Measurements from ENCODE around the gene VLDLR. TPM values are rescaled to one million over a fixed set of nuclear protein-coding genes. Genes with fewer than 3 reads are reported as not detected.

The VLDLR gene
- total and polyA plus RNA-seq, 7 donors, result 1.8 to 13.6 (median 4.0) TPM

DNA sequence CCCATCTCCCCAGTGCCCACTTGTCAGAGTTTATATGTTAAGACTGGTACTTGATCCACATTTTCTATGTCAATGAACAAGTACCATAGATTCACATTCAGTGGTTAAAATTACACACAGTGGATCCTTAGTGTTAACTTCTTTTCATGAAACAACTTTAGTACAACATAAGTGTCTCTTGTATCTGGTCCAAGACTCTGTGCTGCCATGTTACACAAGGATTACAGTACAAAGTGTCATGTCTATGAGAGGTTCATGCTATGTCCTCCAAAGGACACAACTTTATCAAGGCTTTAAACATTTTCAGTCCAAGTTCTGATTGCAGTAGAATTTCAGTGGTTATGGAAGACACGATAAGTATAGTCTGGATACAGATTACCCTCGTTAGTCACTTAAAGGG lies 13.3 kb upstream of the VLDLR start:
- Histone ChIP-seq H3K9me3 (no peaks in the 10 kb centered on the region), H3K4me3 (no peak overlapping the region), H3K36me3 (no peaks in the 10 kb centered on the region), H3K27me3 (no peaks in the 10 kb centered on the region), H3K4me1 (peaks cover 0 to 9% (median 0%) of the 10 kb centered on the region in 4 donors), H3K27ac (no peak overlapping the region)
- no peak for DNase-seq
- intact Hi-C loops (cut with DNase I), result no loop called here
- 86 to 89% methylated on average over 2 of the region's 2 CpGs for WGBS, 2 donors
- TF ChIP-seq EP300 (IDR thresholded peaks at IDR 0.05) (no peak), POLR2AphosphoS5 (IDR thresholded peaks at IDR 0.05) (no peak), POLR2A (IDR thresholded peaks at IDR 0.05) (no peak)
- TF ChIP-seq, protein P1, sequence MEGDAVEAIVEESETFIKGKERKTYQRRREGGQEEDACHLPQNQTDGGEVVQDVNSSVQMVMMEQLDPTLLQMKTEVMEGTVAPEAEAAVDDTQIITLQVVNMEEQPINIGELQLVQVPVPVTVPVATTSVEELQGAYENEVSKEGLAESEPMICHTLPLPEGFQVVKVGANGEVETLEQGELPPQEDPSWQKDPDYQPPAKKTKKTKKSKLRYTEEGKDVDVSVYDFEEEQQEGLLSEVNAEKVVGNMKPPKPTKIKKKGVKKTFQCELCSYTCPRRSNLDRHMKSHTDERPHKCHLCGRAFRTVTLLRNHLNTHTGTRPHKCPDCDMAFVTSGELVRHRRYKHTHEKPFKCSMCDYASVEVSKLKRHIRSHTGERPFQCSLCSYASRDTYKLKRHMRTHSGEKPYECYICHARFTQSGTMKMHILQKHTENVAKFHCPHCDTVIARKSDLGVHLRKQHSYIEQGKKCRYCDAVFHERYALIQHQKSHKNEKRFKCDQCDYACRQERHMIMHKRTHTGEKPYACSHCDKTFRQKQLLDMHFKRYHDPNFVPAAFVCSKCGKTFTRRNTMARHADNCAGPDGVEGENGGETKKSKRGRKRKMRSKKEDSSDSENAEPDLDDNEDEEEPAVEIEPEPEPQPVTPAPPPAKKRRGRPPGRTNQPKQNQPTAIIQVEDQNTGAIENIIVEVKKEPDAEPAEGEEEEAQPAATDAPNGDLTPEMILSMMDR (IDR thresholded peaks at IDR 0.05), result no peak

DNA sequence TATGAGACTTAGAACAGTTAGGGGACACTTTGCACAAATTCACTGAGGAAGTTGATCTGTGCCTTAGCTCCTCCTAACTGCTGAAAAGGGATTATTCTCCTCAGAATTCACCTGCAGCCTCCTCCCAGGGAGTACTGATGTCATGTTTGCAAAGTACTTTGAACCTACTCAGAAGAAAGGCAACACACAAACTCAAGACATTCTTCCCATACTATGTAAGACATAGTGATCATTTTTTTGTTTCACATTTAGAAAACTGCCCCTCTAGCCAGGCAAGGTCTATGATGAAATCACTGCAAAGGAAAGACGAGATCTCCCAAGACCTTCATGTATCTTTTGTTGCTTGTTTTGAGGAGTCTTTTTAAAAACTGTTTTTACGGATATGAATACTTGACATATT lies 10.6 kb upstream of the VLDLR start:
- WGBS, 2 donors, result 86 to 89% methylated on average over 2 of the region's 2 CpGs
- H3K27ac ChIP-seq, result no peak overlapping the region
- DNase-seq, result no peak
- H3K27me3 ChIP-seq, result no peaks in the 10 kb centered on the region
- H3K36me3 ChIP-seq, result no peaks in the 10 kb centered on the region
- no peaks in the 10 kb centered on the region for H3K9me3 ChIP-seq
- peaks cover 0 to 9% (median 0%) of the 10 kb centered on the region in 4 donors for H3K4me1 ChIP-seq
- H3K4me3 ChIP-seq, result no peak overlapping the region
- intact Hi-C loops (cut with DNase I), result no loop called here
- TF ChIP-seq EP300 (IDR thresholded peaks at IDR 0.05) (no peak), POLR2A (IDR thresholded peaks at IDR 0.05) (no peak)
- TF ChIP-seq, protein P1 (IDR thresholded peaks at IDR 0.05), result no peak

DNA sequence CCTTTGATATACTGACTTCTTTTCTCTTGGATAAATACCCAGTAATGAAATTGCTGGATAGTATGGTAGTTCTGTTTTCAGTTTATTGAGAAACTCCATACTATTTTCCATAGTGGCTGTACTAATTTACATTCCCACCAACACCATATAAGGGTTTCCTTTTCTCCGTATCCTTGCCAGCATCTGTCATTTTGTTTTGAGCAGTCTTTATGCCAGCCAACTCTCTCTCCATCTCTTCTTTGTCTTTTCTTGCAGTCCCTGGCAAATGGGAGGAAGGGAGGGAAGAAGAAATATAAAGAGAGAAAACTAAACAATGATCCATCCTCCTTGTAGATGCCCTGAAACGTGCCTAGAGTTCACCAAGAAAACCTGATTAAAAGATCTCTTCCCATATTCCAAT lies 9.6 kb upstream of the VLDLR start:
- intact Hi-C loops (cut with DNase I), result no loop called here
- TF ChIP-seq POLR2A (IDR thresholded peaks at IDR 0.05) (no peak), POLR2AphosphoS5 (IDR thresholded peaks at IDR 0.05) (no peak), EP300 (IDR thresholded peaks at IDR 0.05) (no peak)
- TF ChIP-seq, protein P1 (IDR thresholded peaks at IDR 0.05), result no peak
- no peak for DNase-seq
- Histone ChIP-seq H3K4me1 (peaks cover 0 to 9% (median 0%) of the 10 kb centered on the region in 4 donors), H3K27ac (no peak overlapping the region), H3K4me3 (no peak overlapping the region), H3K9me3 (no peaks in the 10 kb centered on the region), H3K27me3 (no peaks in the 10 kb centered on the region), H3K36me3 (no peaks in the 10 kb centered on the region)
- WGBS, 2 donors, result 88 to 89% methylated on average over 2 of the region's 2 CpGs

DNA sequence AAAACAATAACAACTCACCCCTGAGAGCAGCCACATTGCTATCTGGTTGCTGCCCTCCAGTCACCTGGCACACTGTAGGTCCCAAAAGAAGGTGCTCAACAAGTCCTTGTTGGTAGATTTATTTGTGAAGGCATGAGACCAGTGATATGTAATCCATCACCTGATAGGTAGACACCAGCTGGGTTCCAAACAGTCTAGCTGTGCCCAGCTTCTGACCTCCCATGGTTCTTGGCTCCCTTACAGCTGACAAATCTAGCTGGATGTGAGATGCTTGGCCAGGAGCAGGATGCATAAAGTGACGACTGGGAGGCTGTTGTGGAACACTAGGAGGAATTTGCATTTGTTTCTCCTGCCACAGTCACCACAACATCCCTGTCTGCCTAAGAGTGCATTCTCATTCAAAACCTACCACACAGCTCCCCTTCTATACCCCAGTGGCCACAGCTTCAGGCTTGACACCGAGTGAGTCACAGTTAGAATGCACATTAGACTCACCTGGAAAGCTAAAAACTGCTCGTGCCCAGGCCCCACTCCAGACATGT lies 7.8 kb upstream of the VLDLR start:
- Histone ChIP-seq H3K27ac (no peak overlapping the region), H3K9me3 (no peaks in the 10 kb centered on the region), H3K36me3 (no peaks in the 10 kb centered on the region), H3K4me1 (peaks cover 0 to 9% (median 0%) of the 10 kb centered on the region in 4 donors), H3K4me3 (no peak overlapping the region), H3K27me3 (no peaks in the 10 kb centered on the region)
- DNase-seq, result no peak
- intact Hi-C loops (cut with DNase I), result no loop called here
- 85 to 86% methylated on average over 3 of the region's 3 CpGs for WGBS, 2 donors
- TF ChIP-seq EP300 (IDR thresholded peaks at IDR 0.05), result no peak
- TF ChIP-seq, protein P1 (IDR thresholded peaks at IDR 0.05), result no peak

DNA sequence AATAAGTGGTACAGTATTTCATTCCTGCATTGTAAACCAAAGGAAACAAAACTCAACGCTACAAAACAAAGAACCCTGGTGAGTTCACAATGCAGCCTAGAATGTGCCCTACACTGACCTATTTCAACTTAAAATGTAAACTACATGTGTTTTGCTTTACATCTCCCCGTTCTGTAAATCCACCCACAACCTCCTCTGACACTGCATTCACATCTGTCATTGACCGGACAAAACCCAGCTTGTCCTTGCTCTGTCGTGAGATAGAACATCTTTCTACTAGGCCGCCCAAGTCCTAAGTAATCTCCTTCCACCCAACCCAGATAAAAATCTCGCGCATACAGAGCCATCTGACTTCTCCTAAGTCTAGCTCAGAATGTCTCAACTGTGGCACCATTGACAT lies 6.1 kb upstream of the VLDLR start:
- no peak overlapping the region for H3K27ac ChIP-seq
- no peak for DNase-seq
- H3K4me3 ChIP-seq, result no peak overlapping the region
- intact Hi-C loops (cut with DNase I), result no loop called here
- H3K36me3 ChIP-seq, result no peaks in the 10 kb centered on the region
- no peaks in the 10 kb centered on the region for H3K9me3 ChIP-seq
- no peaks in the 10 kb centered on the region for H3K27me3 ChIP-seq
- TF ChIP-seq EP300 (IDR thresholded peaks at IDR 0.05), result no peak
- peaks cover 0 to 5% (median under 1%) of the 10 kb centered on the region in 4 donors for H3K4me1 ChIP-seq
- 81 to 92% methylated on average over 7 of the region's 7 CpGs for WGBS, 2 donors
